ENCODE data around the gene BBS9. TPM values are rescaled to one million over a fixed set of nuclear protein-coding genes. Genes with fewer than 3 reads are reported as not detected.

The BBS9 gene
- total RNA-seq, 1 experiment from 2014 or later, result 5.1 TPM

- no TSS peak for BruUV-seq (replicated peaks)
- CTCF ChIA-PET, result interaction anchor here (0.9 to 1.3 kb wide), 2 partner anchors 16 to 81 kb away, joined by 3 to 4 read pairs; no protein-coding TSS in a partner anchor
Measured at GRCh38 chr7:33639552-33640197, 510.3 kb downstream of the BBS9 start.

GRCh38 chr7:33640741-33641140 is 511.4 kb downstream of the BBS9 start:
- Mint-ChIP-seq H3K27me3 (ENCODE audit: insufficient read depth, unreplicated experiment) (no peaks in the 10 kb centered on the region), H3K4me1 (ENCODE audit: insufficient read depth, unreplicated experiment) (no peaks in the 10 kb centered on the region), H3K27ac (ENCODE audit: low read depth, unreplicated experiment) (no peak overlapping the region), H3K4me3 (ENCODE audit: unreplicated experiment) (no peak overlapping the region), H3K9me3 (ENCODE audit: unreplicated experiment) (no peaks in the 10 kb centered on the region), H3K36me3 (ENCODE audit: insufficient read depth, unreplicated experiment) (no peaks in the 10 kb centered on the region)
- intact Hi-C loops (cut with micrococcal nuclease), result no loop called here
- DNase-seq (ENCODE audit: unreplicated experiment), result no peak
- ChIA-PET POLR2A (no interaction called here), CTCF (no interaction called here)
- TF ChIP-seq CTCF (IDR thresholded peaks at IDR 0.05; ENCODE audit: unreplicated experiment), result no peak
- BruUV-seq (replicated peaks), result no TSS peak

More at GRCh38 chr7:33639552-33640197, 510.3 kb downstream of the BBS9 start:
- Mint-ChIP-seq H3K4me1 (ENCODE audit: insufficient read depth, unreplicated experiment) (no peaks in the 10 kb centered on the region), H3K4me3 (ENCODE audit: unreplicated experiment) (no peak overlapping the region), H3K27me3 (ENCODE audit: insufficient read depth, unreplicated experiment) (no peaks in the 10 kb centered on the region), H3K27ac (ENCODE audit: low read depth, unreplicated experiment) (no peak overlapping the region), H3K9me3 (ENCODE audit: unreplicated experiment) (no peaks in the 10 kb centered on the region), H3K36me3 (ENCODE audit: insufficient read depth, unreplicated experiment) (no peaks in the 10 kb centered on the region)
- POLR2A ChIA-PET, result no interaction called here
- peak; percentile 2 for DNase-seq (ENCODE audit: unreplicated experiment)
- TF ChIP-seq CTCF (IDR thresholded peaks at IDR 0.05; ENCODE audit: unreplicated experiment), result no peak
- intact Hi-C loops (cut with micrococcal nuclease), result no loop called here

GRCh38 chr7:33642312-33642711 is 512.9 kb downstream of the BBS9 start:
- Mint-ChIP-seq H3K27ac (ENCODE audit: low read depth, unreplicated experiment) (no peak overlapping the region), H3K4me3 (ENCODE audit: unreplicated experiment) (no peak overlapping the region), H3K9me3 (ENCODE audit: unreplicated experiment) (no peaks in the 10 kb centered on the region), H3K4me1 (ENCODE audit: insufficient read depth, unreplicated experiment) (no peaks in the 10 kb centered on the region), H3K36me3 (ENCODE audit: insufficient read depth, unreplicated experiment) (no peaks in the 10 kb centered on the region), H3K27me3 (ENCODE audit: insufficient read depth, unreplicated experiment) (no peaks in the 10 kb centered on the region)
- DNase-seq (ENCODE audit: unreplicated experiment), result no peak
- CTCF ChIA-PET, result no interaction called here
- BruUV-seq (replicated peaks), result no TSS peak
- POLR2A ChIA-PET, result interaction anchor here (1.0 kb wide), 1 partner anchor 23 kb away, joined by 3 read pairs; no protein-coding TSS in a partner anchor
- TF ChIP-seq CTCF (IDR thresholded peaks at IDR 0.05; ENCODE audit: unreplicated experiment), result no peak
- intact Hi-C loops (cut with micrococcal nuclease), result no loop called here

- Mint-ChIP-seq H3K27me3 (ENCODE audit: insufficient read depth, unreplicated experiment) (no peaks in the 10 kb centered on the region), H3K4me1 (ENCODE audit: insufficient read depth, unreplicated experiment) (no peaks in the 10 kb centered on the region), H3K36me3 (ENCODE audit: insufficient read depth, unreplicated experiment) (no peaks in the 10 kb centered on the region), H3K4me3 (ENCODE audit: unreplicated experiment) (no peak overlapping the region), H3K9me3 (ENCODE audit: unreplicated experiment) (no peaks in the 10 kb centered on the region), H3K27ac (ENCODE audit: low read depth, unreplicated experiment) (no peak overlapping the region)
- no TSS peak for BruUV-seq (replicated peaks)
- intact Hi-C loops (cut with micrococcal nuclease), result no loop called here
- ChIA-PET CTCF (no interaction called here), POLR2A (no interaction called here)
- no peak for TF ChIP-seq CTCF (IDR thresholded peaks at IDR 0.05; ENCODE audit: unreplicated experiment)
- DNase-seq (ENCODE audit: unreplicated experiment), result no peak
Measured at GRCh38 chr7:33643530-33643929, 514.2 kb downstream of the BBS9 start.

Data from MCF 10A (cell line).